ENCODE results near the gene CTXN1.
"Not testable (repeated sequence)": the region's sequence is repeated elsewhere in the genome, so short reads cannot be mapped to it uniquely, and the experiment has no call there.

CTXN1 gene

GRCh38 chr19:7925171-7925851 lies 624 bp downstream of the CTXN1 start:
- DNase-seq (ENCODE audit: low read depth): peak; percentile 71

DNA sequence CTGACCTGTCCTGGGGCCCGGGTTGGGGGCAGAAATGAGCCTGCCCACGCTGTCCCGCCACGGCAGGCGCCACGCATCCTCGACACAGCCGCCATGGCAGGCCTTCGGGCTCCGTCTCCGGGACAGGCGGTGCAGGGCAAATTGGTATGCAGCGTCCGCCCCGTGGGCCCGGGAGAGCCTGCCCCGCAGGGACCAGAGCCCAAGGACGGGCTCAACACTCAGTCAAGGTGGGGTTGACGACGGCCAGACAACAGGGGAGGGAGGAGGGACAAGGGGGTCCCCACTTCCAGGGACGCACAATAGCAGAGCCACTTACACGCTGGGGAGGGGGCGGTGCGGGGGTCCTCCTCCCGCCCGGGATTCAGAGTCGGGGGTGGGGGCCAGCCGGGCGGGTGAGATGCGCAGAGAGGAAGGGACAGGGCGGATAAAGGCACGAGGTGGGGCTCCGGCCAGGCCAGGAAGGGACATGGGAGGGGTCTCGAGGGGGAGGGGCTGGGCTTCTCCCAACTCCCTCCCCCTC lies 1.2 kb downstream of the CTXN1 start:
- DNase-seq (ENCODE audit: low read depth): no peak

- DNase-seq (ENCODE audit: low read depth): no peak
These were observed 1.7 kb downstream of the CTXN1 start for GRCh38 chr19:7924241-7924640.

DNA sequence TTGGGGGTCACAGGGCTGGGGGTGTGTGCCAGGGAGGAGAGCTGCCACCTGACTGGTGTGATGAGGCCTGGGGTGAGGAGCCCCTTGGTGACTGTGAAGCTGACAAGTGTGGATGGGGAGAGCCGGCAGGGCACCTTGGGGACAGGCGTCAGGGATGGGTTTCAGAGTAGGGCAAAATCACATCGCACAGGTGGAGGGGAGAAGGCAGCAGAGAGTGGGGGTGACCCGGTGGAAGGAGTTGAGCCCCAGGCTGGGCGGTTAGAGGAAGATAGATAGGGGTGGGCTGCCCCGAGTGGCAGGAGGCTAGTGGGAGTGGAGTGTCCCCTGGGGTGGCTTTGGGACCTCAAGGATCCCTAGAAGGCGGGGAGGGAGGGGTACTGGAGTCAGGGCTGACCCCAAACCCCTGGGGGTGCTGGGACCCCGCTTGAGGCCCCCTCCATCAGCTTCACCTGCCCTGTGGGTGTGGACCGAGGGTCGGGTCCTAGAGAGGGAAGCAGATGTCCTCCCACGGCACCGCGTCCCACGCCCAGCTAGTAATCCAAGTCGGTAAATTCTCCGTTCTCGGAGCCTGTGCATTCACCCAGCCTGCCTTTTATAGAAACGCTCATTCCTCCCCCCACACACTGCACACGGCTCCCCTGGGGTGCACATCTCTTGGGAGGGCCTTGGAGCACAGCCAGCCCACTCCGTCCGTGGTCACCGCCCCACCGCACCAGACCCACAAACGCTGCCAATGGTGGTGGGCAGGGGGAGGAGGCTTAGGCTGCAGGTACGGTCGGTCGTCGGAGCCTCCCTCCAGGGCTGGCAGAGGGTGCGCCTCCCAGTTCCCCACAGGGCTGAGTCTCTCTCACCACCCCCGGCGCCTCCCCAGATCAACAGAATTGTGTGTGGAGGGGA lies 2.4 kb downstream of the CTXN1 start:
- DNase-seq (ENCODE audit: low read depth): no peak

DNA sequence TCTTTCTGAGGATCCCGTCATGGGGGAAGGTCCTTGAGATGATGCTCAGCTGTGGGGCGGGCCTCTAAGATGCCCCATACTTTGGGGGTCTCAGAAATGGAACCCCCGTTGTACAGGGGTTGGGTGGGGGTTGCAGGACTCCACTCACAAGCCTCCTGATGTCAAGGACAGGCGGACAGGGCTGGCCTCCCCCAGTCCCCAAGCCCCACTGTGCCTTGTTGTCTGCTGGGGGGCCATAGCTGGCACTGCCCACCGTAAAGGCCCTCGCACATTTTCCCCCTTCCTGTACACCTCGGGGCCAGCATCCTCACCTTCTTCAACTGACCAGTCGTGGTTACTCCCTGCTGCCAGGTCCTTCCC lies 3.1 kb downstream of the CTXN1 start:
- no peak for DNase-seq (ENCODE audit: low read depth)

- DNase-seq (ENCODE audit: low read depth): no peak
These were observed 3.7 kb downstream of the CTXN1 start for GRCh38 chr19:7921967-7922835.

- DNase-seq (ENCODE audit: low read depth): no peak
These were observed 4.5 kb downstream of the CTXN1 start for GRCh38 chr19:7921302-7921966.

DNA sequence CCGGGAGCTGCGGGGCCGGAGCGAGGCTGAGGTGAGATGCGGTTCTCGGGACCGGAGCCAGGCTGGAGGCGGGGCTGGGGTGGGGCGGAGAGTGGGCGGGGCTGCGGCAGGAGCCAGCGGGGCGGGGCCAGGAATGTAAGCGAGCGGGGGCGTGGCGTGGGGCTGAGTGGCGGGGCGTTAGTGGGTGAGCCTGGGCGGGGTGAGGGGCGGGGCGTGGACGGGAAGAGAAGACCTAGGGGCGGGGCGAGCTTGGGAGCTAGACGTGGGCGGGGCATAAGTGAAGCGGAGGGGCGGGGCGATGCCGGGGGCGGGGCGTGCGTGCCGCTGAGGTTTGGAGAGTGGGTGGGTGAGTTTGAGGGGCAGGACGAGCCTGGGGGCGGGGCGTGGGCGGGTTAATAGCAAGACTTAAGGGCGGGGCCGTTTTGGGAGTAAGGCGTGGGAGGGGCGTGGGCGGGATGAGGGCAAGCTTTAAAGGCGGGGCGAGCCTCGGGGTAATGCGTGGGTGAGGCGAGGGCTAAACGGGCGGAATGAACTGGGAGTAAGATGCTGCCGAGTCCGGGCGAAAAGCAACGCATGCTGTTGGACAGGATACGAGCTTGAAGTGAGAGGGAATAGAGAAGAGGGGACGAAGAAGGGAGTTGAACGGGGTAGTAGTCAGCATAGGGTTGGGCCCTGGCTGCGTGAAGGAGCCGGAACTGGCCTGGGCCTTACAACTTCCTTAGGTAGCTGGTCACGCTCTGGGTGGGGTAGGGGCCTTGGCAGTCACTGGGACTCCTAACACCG lies 5.2 kb downstream of the CTXN1 start:
- DNase-seq (ENCODE audit: low read depth): peak; percentile 98

DNA sequence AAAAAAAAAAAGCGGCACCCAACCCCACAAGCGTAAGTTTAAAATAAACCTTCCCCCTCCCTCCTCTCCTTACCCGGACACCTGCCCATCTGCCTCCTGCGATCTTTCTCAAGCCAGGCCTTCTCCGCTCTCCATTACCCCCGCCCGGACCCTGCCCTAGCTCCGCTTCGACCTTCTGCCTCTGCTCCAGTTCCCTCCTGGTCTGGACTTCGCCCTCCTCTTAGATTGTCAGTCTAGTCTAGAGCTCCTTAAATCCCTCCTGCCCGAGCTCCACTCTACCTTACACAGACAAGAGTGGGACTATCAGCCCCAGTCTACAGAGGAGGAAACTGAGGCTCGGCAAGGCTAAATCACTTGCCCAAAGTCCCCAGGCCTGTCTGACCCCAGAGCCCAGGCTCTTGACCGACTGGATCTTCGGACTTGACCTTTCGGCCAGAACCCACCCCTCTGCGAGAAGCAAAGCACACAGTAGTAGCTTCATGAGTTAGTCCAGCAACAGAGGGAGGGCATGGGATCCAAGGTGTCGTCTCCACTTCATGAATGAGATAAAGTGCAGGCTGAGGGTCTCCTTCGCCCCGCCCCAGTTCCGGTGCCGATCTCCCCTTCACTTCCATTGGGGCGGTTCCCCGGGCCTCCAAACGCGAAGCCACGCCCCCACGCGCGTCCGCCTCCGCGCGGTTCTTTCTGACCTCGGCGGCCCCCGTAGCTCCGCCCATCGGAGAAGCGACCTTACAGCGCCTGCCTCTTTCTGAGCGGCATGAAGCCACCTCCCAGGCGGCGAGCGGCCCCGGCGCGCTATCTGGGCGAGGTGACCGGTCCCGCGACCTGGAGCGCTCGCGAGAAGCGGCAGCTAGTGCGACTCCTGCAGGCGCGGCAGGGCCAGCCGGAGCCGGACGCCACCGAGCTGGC lies 6.1 kb downstream of the CTXN1 start, which contains the start of gene SNAPC2:
Gene SNAPC2 (plus strand): TSS at position 729 of the 909 bp plus-strand sequence. CDS start 29 bp downstream, at position 758.
- DNase-seq (ENCODE audit: low read depth): peak; percentile 94

DNA sequence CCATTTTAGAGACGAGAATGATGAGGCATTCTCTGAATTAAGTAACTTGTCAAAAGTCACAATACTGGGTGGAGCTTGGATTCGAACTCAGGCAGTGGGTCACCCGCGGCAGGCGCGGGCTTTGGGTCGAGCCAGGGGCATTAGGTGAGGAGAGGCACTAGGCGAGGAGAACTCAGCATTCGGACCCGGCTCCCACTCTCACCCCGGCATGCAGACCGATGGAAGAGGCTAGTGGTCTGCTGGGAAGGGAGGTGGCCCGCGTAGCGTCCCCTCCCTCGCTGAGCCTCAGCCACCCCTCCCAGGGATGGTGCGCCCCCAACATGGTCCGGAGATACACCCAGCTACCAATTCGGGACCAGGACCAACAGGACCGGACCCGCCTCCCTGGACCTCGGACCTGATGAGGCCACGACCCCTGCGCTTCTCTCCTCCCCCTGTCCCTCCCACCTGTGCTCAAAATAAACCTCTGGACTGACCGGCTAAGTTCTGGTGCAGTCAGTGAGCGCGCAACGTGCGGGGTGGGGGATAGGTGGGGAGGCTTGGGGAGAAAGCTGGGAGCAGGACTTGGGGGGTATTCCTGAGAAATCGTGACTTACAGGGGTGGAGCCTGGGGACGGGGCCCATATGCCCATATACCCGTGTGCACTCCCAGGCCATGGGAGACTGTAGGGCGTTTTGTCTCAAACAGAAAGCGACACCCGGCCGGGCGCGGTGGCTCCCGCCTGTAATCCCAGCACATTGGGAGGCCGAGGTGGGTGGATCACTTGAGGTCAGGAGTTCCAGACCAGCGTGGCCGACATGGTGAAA lies 7.1 kb downstream of the CTXN1 start:
- DNase-seq (ENCODE audit: low read depth): no peak

GRCh38 chr19:7918062-7918614 lies 7.8 kb downstream of the CTXN1 start:
- DNase-seq (ENCODE audit: low read depth): not testable (repeated sequence)

DNA sequence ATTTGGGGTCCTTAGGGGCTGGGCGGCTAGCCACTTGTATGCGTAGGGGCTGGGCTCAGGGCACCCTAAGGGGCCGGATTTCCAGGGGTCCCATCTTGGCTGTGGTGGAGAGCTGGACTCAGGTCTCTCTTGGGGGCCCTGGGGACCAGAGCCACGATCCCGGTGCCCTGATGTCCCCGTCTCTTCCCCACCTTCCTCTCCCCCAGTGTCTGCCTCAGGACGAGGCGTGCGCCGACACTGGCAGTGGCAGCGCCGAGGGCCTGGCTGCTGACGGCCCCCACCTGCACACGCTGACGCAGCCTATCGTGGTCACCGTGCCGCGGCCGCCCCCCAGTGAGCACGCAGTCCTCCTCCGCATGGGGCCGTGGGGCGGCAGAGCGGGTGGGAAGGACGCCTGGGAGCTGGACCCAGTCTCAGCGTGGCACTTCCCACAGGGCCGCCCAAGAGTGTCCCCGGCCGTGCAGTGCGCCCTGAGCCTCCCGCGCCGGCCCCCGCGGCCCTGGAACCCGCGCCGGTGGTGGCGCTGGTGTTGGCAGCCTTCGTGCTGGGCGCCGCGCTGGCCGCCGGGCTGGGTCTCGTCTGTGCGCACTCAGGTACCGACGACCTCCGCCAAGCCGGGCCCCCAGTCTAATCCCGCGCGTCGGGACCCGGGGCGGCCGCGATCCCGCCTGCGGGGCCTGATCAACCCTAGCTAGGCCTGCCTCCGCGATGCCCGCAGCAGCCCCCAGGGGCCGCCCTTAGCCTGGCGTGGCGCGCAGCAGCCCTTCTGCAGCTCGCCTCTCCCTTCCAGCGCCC lies 8.5 kb downstream of the CTXN1 start:
- no peak for DNase-seq (ENCODE audit: low read depth)

DNA sequence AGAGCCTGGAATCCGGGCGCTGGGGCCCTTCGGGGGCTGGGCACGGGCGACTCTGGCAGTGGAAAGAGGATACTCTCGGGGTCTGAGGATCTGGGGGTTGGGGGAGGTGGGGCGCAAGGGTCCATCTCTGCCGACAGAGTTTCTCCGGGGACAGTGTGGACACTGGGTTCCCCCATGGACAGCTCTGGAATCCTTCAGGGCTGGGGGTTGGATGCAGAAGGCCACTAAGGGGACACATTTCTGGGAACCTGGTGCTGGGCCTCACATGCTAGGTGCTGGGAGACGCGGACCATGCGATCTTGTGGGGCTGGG lies 9.0 kb downstream of the CTXN1 start:
- no peak for DNase-seq (ENCODE audit: low read depth)

GRCh38 chr19:7916103-7916954 lies 9.6 kb downstream of the CTXN1 start:
- no peak for DNase-seq (ENCODE audit: low read depth)

DNA sequence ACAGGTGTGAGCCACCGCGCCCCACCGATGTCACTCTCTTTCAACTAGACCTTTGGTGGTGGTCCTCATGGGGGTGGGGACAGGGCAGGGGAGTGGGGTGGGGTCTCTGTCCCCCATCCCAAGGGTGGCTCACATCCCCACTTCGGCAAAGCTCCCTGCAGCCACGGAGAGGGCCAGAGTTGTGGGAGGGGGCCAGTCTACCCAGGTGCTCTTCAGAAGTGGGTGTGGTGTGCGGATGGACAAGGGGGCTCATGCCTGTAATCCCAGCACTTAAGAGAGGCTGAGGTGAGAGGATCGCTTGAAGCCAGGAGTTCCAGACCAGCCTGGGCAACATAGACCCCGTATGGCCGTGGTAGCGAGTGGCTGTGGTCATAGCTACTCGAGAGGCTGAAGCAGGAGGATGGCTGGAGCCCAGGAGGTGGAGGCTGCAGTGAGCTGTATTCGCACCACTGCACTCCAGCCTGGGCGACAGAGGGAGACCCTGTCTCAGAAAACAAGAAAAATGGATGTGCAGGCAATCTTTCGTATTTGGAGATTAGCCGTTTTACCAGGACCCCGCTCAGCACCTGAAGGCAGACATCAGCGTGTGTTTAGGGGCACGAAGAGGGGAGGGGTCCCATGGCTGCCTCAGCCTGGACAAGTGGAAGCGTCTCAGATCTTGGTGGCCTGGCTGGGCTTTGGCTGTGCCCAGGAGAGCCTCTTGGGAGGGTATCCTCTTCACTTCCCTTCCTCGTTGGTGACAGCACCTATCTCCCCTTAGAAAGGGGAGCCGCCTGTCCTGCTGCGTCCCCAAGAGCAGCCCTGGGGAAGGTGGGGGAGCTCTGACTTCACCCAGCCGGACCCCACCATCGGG lies 10.5 kb downstream of the CTXN1 start:
- DNase-seq (ENCODE audit: low read depth): no peak

DNA sequence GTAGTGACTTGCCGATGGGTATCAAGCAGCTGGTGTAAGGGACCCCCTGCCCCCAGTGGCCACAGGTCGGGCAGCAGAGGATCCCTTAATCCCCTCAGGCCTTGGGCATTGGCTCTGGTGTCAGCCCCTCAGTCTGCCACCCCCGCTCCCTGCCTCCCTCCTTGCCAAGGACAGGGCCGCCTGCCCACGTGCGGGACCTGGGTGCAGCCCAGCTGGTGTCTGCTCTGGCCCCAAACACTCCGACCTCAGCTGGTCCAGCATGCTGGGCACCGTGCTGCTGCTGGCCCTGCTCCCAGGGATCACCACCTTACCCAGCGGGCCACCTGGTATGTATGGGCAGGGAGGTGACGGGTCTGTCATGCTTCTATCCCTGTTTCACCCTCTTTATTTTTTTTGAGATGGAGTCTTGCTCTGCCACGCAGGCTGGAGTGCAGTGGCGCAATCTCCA lies 11.3 kb downstream of the CTXN1 start, which contains the start of gene TGFBR3L:
Gene TGFBR3L (plus strand): TSS at position 233 of the 448 bp plus-strand sequence.
- DNase-seq (ENCODE audit: low read depth): no peak

All from stimulated activated CD8-positive, alpha-beta memory T cell treated with anti-CD3 and anti-CD28 coated beads, Interleukin-4, amount 100 ng/mL, for 24 hours (primary cell).